GM23248 (cell line): ENCODE measurements around the gene LRRC74A.

ENCODE experiments used
- EZH2 ChIP-seq: fragments of 200-600 bp; sonication (generic); IDR thresholded peaks from 2 replicates; pipeline ENCODE4 v1.6.1; 2018; ENCODE audit warnings: antibody characterized with exemption, mild to moderate bottlenecking; ENCODE audit not compliant: insufficient read depth, poor library complexity, severe bottlenecking
- EZH2phosphoT487 ChIP-seq: fragments of 200-600 bp; sonication (generic); IDR thresholded peaks from 2 replicates; pipeline ENCODE4 v1.6.1; 2018; ENCODE audit warnings: antibody characterized with exemption, moderate library complexity, mild to moderate bottlenecking, low read depth; ENCODE audit not compliant: insufficient read depth

GRCh38 chr14:76782115-76782884 lies 43.9 kb upstream of the LRRC74A start:
- TF ChIP-seq EZH2 (no peak), EZH2phosphoT487 (no peak)
